ENCODE measurements around the gene TRIM52.

The TRIM52 gene

GRCh38 chr5:181207960-181208253 lies 53.0 kb downstream of the TRIM52 start:
- no peak for ATAC-seq
- peak; percentile 57; the same call in 1 of the 2 replicates for TF ChIP-seq RARB (CRISPR knock-in tag; IDR thresholded peaks at IDR 0.05)
- peak; percentile 16; the same call in 1 of the 2 replicates for TF ChIP-seq CSRNP3 (CRISPR knock-in tag; IDR thresholded peaks at IDR 0.05)
- TF ChIP-seq BACH2 (CRISPR knock-in tag; IDR thresholded peaks at IDR 0.05; ENCODE audit: borderline replicate concordance), result no peak
- no peak for TF ChIP-seq ARNTL (CRISPR knock-in tag; IDR thresholded peaks at IDR 0.05; ENCODE audit: borderline replicate concordance, low read depth)
- TF ChIP-seq ZFP3 (CRISPR knock-in tag; IDR thresholded peaks at IDR 0.05), result no peak
- TF ChIP-seq CREB5 (CRISPR knock-in tag; IDR thresholded peaks at IDR 0.05; ENCODE audit: low read depth), result 0 out of 2 replicates have a peak, but pooled peaks have one; percentile 5
- 0 out of 2 replicates have a peak, but pooled peaks have one; percentile 21 for TF ChIP-seq ZNF8 (CRISPR knock-in tag; IDR thresholded peaks at IDR 0.05)

- TF ChIP-seq CREB5 (CRISPR knock-in tag; IDR thresholded peaks at IDR 0.05; ENCODE audit: low read depth), result 0 out of 2 replicates have a peak, but pooled peaks have one; percentile 39
- no peak for TF ChIP-seq BACH2 (CRISPR knock-in tag; IDR thresholded peaks at IDR 0.05; ENCODE audit: borderline replicate concordance)
- TF ChIP-seq TCF4 (CRISPR knock-in tag; IDR thresholded peaks at IDR 0.05; ENCODE audit: borderline replicate concordance), result no peak
- TF ChIP-seq OSR1 (CRISPR knock-in tag; IDR thresholded peaks at IDR 0.05), result no peak
- TF ChIP-seq ZNF565 (CRISPR knock-in tag; conservative IDR thresholded peaks at IDR 0.05; ENCODE audit: low read depth), result no peak
- TF ChIP-seq ZNF70 (CRISPR knock-in tag; IDR thresholded peaks at IDR 0.05), result no peak
- TF ChIP-seq TOX (CRISPR knock-in tag; IDR thresholded peaks at IDR 0.05; ENCODE audit: borderline replicate concordance), result no peak
- TF ChIP-seq CSRNP3 (CRISPR knock-in tag; IDR thresholded peaks at IDR 0.05), result no peak
- no peak for TF ChIP-seq RARB (CRISPR knock-in tag; IDR thresholded peaks at IDR 0.05)
- TF ChIP-seq ZFP3 (CRISPR knock-in tag; IDR thresholded peaks at IDR 0.05), result peak; percentile 54; the same call in 1 of the 2 replicates
- TF ChIP-seq TSHZ2 (CRISPR knock-in tag; IDR thresholded peaks at IDR 0.05), result no peak
- TF ChIP-seq PATZ1 (CRISPR knock-in tag; IDR thresholded peaks at IDR 0.05; ENCODE audit: borderline replicate concordance), result 0 out of 2 replicates have a peak, but pooled peaks have one; percentile 87
- no peak for TF ChIP-seq ARNTL (CRISPR knock-in tag; IDR thresholded peaks at IDR 0.05; ENCODE audit: borderline replicate concordance, low read depth)
- no peak for TF ChIP-seq CSDC2 (CRISPR knock-in tag; IDR thresholded peaks at IDR 0.05)
- TF ChIP-seq POU6F1 (CRISPR knock-in tag; IDR thresholded peaks at IDR 0.05; ENCODE audit: borderline replicate concordance, low read depth), result 0 out of 2 replicates have a peak, but pooled peaks have one; percentile 55
- TF ChIP-seq SNAI2 (CRISPR knock-in tag; IDR thresholded peaks at IDR 0.05), result no peak
- no peak for TF ChIP-seq ZNF8 (CRISPR knock-in tag; IDR thresholded peaks at IDR 0.05)
- TF ChIP-seq ZC3H10 (CRISPR knock-in tag; IDR thresholded peaks at IDR 0.05), result 0 out of 2 replicates have a peak, but pooled peaks have one; percentile 29
- TF ChIP-seq PPARA (CRISPR knock-in tag; IDR thresholded peaks at IDR 0.05; ENCODE audit: borderline replicate concordance), result no peak
- TF ChIP-seq ESRRG (CRISPR knock-in tag; IDR thresholded peaks at IDR 0.05), result no peak
- no peak for TF ChIP-seq ISL1 (CRISPR knock-in tag; IDR thresholded peaks at IDR 0.05)
- TF ChIP-seq ZFP30 (CRISPR knock-in tag; IDR thresholded peaks at IDR 0.05), result no peak
- TF ChIP-seq GLIS3 (CRISPR knock-in tag; IDR thresholded peaks at IDR 0.05), result peak; percentile 88
- peak; percentile 71 for ATAC-seq
Measured at GRCh38 chr5:181207214-181207959, 53.6 kb downstream of the TRIM52 start.
